ENCODE measurements around the gene PSMA5.
"Not testable (repeated sequence)": the region's sequence is repeated elsewhere in the genome, so short reads cannot be mapped to it uniquely, and the experiment has no call there.

GRCh38 chr1:109445949-109446695, 19.9 kb upstream of the PSMA5 start:
- not testable (repeated sequence) for TF ChIP-seq CTCF (tag by site-specific recombination; IDR thresholded peaks at IDR 0.05); ZNF48 (tag by site-specific recombination; IDR thresholded peaks at IDR 0.05); ZNF292 (tag by site-specific recombination; IDR thresholded peaks at IDR 0.05; ENCODE audit: borderline replicate concordance, low read depth); ZNF274 (IDR thresholded peaks at IDR 0.05; ENCODE audit: low read length); ZNF274 (tag by site-specific recombination; IDR thresholded peaks at IDR 0.05; ENCODE audit: borderline replicate concordance)

Measured in HEK293 (cell line).